ENCODE data around the gene UGT2B15. TPM values are rescaled to one million over a fixed set of nuclear protein-coding genes. Genes with fewer than 3 reads are reported as not detected.
"Not testable (repeated sequence)": the region's sequence is repeated elsewhere in the genome, so short reads cannot be mapped to it uniquely, and the experiment has no call there.

The UGT2B15 gene
- total RNA-seq, 2 experiments from 2014 or later: not detected

DNA sequence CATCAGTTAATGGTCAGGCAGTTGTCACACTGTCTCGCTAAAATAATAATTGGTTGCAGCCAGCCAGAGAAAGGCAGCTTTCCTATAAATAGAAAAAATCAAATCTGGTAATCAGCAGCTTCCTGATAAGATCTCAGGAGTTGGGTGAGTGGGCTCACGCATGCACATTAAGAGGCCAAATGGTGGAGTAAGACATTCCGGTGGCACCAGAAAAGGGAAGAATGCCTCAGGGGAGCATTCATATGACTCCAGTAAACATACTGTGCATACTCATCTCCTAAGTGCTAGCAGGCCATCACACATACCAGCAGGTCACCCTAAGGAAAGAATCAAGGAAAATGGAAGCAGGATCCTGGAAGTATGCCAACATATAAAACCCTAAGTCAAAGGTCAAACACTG lies 40.1 kb downstream of the UGT2B15 start:
- DNase-seq (no peak), ATAC-seq (no peak)
- intact Hi-C loops (cut with micrococcal nuclease): no loop called here
- Mint-ChIP-seq H3K9me3 (no peaks in the 10 kb centered on the region), H3K4me1 (ENCODE audit: low read depth) (no peaks in the 10 kb centered on the region), H3K36me3 (ENCODE audit: low read depth) (no peaks in the 10 kb centered on the region), H3K27ac (no peak overlapping the region), H3K27me3 (peaks cover 3% of the 10 kb centered on the region), H3K4me3 (no peak overlapping the region)
- ChIA-PET POLR2A (no interaction called here), CTCF (no interaction called here)
- TF ChIP-seq, protein P1, sequence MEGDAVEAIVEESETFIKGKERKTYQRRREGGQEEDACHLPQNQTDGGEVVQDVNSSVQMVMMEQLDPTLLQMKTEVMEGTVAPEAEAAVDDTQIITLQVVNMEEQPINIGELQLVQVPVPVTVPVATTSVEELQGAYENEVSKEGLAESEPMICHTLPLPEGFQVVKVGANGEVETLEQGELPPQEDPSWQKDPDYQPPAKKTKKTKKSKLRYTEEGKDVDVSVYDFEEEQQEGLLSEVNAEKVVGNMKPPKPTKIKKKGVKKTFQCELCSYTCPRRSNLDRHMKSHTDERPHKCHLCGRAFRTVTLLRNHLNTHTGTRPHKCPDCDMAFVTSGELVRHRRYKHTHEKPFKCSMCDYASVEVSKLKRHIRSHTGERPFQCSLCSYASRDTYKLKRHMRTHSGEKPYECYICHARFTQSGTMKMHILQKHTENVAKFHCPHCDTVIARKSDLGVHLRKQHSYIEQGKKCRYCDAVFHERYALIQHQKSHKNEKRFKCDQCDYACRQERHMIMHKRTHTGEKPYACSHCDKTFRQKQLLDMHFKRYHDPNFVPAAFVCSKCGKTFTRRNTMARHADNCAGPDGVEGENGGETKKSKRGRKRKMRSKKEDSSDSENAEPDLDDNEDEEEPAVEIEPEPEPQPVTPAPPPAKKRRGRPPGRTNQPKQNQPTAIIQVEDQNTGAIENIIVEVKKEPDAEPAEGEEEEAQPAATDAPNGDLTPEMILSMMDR (IDR thresholded peaks at IDR 0.05): no peak

DNA sequence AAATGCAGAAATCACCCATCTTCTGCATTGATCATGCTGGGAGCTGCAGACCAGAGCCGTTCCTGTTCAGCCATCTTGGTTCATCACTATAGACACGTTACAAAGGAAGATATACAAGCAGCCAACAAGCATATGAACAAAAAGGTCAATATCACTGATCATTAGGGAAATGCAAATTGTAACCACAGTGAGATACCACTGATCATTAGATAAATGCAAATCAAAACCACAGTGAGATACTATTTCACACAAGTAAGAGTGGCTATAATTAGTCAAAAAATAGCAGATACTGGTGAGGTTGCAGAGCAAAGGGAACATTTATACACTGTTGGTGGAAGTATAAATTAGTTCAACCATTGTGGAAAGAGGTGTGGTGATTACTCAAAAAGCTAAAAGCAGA lies 47.7 kb downstream of the UGT2B15 start:
- intact Hi-C loops (cut with micrococcal nuclease); H3K27ac Mint-ChIP-seq; ATAC-seq; H3K4me1 Mint-ChIP-seq (ENCODE audit: low read depth); H3K4me3 Mint-ChIP-seq; H3K27me3 Mint-ChIP-seq; POLR2A ChIA-PET; DNase-seq; CTCF ChIA-PET; H3K9me3 Mint-ChIP-seq; H3K36me3 Mint-ChIP-seq (ENCODE audit: low read depth): not testable (repeated sequence)

GRCh38 chr4:68617003-68617698 lies 53.3 kb downstream of the UGT2B15 start:
- DNase-seq (no peak), ATAC-seq (no peak)
- no peak overlapping the region for H3K27ac Mint-ChIP-seq
- TF ChIP-seq, protein P1 (IDR thresholded peaks at IDR 0.05): no peak
- intact Hi-C loops (cut with micrococcal nuclease): no loop called here
- H3K9me3 Mint-ChIP-seq: no peaks in the 10 kb centered on the region
- no peaks in the 10 kb centered on the region for H3K4me1 Mint-ChIP-seq (ENCODE audit: low read depth)
- H3K27me3 Mint-ChIP-seq: no peaks in the 10 kb centered on the region
- POLR2A ChIA-PET: no interaction called here
- CTCF ChIA-PET: no interaction called here
- no peak overlapping the region for H3K4me3 Mint-ChIP-seq
- no peaks in the 10 kb centered on the region for H3K36me3 Mint-ChIP-seq (ENCODE audit: low read depth)

DNA sequence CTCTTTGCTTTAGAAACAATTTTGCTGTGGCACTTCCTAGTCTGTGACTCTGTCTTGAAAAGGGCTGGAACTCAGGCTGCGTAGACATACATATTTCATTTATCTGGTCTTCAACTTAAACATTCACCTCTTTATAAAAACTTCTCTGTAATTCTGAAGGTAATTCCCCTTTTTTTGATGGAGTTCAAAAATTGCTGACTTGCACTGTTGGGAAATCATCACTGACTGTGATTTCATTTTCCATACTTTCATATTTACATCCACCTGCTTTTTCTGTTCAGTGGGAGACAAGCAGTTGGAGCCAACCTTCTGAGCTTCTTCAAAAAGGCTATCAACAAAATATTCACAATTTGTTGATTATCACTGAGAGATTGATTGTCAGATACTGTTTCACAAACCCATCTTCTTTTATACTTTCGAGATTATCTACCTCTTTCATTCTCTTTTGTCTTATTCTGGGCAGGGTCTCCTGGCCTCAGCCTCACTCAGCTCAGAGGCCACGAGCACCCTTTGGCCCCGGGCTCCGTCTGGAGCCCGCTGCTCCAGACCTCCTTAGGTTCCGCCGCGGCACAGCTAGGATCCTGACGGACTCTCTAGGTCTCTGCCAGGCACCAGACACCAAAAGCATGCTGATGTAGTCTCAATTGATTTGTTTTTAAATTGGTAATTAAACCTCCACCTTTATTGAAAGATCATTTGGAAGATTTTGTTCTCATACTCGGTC lies 54.6 kb downstream of the UGT2B15 start:
- intact Hi-C loops (cut with micrococcal nuclease): no loop called here
- CTCF ChIA-PET: no interaction called here
- Mint-ChIP-seq H3K9me3 (no peaks in the 10 kb centered on the region), H3K4me1 (ENCODE audit: low read depth) (no peaks in the 10 kb centered on the region), H3K27ac (no peak overlapping the region), H3K4me3 (no peak overlapping the region), H3K36me3 (ENCODE audit: low read depth) (no peaks in the 10 kb centered on the region), H3K27me3 (no peaks in the 10 kb centered on the region)
- DNase-seq (no peak), ATAC-seq (no peak)
- POLR2A ChIA-PET: no interaction called here
- TF ChIP-seq, protein P1 (IDR thresholded peaks at IDR 0.05): no peak

DNA sequence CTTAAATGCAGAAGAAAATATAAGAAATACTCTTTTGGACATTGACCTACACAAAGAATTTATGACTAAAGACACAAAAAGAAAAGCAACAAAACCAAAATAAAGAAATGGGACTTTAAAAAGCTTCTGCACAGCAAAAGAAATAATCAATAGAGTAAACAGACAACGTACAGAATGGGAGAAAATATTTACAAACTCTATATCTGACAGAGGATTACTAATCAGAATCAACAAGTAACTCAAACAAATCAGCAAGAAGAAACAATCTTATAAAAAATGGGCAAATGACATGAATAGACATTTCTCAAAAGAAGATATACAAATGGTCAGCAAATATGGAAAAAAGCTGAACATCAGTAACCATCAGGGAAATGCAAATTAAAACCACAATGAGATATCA lies 56.7 kb downstream of the UGT2B15 start:
- Mint-ChIP-seq H3K4me1 (ENCODE audit: low read depth) (no peaks in the 10 kb centered on the region), H3K9me3 (no peaks in the 10 kb centered on the region), H3K4me3 (no peak overlapping the region), H3K36me3 (ENCODE audit: low read depth) (no peaks in the 10 kb centered on the region), H3K27ac (no peak overlapping the region), H3K27me3 (peaks cover 2% of the 10 kb centered on the region)
- TF ChIP-seq, protein P1 (IDR thresholded peaks at IDR 0.05): no peak
- ATAC-seq (no peak), DNase-seq (no peak)
- ChIA-PET CTCF (no interaction called here), POLR2A (no interaction called here)
- intact Hi-C loops (cut with micrococcal nuclease): no loop called here
